ENCODE data around the gene HEMGN. TPM values are rescaled to one million over a fixed set of nuclear protein-coding genes. Genes with fewer than 3 reads are reported as not detected.

Gene HEMGN
- total RNA-seq, 1 experiment from 2014 or later: 0.11 TPM

- peaks cover 58% of the 10 kb centered on the region for H3K27me3 Mint-ChIP-seq (ENCODE audit: low read depth)
Measured at GRCh38 chr9:97964901-97965300, 26.9 kb upstream of the HEMGN start.

GRCh38 chr9:97963232-97963631, 25.3 kb upstream of the HEMGN start:
- no peak for TF ChIP-seq SMAD4 (CRISPR knock-in tag; IDR thresholded peaks at IDR 0.05)
- ChIA-PET POLR2A (no interaction called here), CTCF (interaction anchor here (0.6 to 1.0 kb wide), 4 partner anchors 20 to 73 kb away, joined by 3 to 4 read pairs (median 3); partner anchors contain the start of gene ANP32B)
- no peaks in the 10 kb centered on the region for H3K36me3 Mint-ChIP-seq
- no peaks in the 10 kb centered on the region for H3K4me1 Mint-ChIP-seq
- no peak for DNase-seq (ENCODE audit: low spot score)
- peaks cover 57% of the 10 kb centered on the region for H3K27me3 Mint-ChIP-seq (ENCODE audit: low read depth)
- H3K4me3 Mint-ChIP-seq: no peak overlapping the region
- H3K9me3 Mint-ChIP-seq: no peaks in the 10 kb centered on the region
- H3K27ac Mint-ChIP-seq: no peak overlapping the region
- no peak for ATAC-seq

More at GRCh38 chr9:97964901-97965300, 26.9 kb upstream of the HEMGN start:
- CTCF ChIA-PET: interaction anchor here (1.4 kb wide), 1 partner anchor 19 kb away, joined by 4 read pairs; the partner anchor contains the start of gene ANP32B
- TF ChIP-seq ZNF232 (CRISPR knock-in tag; IDR thresholded peaks at IDR 0.05): no peak
- no peak for TF ChIP-seq AR (CRISPR knock-in tag; IDR thresholded peaks at IDR 0.05)
- ATAC-seq (no peak), DNase-seq (ENCODE audit: low spot score) (no peak)
- no peak overlapping the region for H3K27ac Mint-ChIP-seq
- no peaks in the 10 kb centered on the region for H3K36me3 Mint-ChIP-seq
- no peak overlapping the region for H3K4me3 Mint-ChIP-seq
- POLR2A ChIA-PET: no interaction called here
- H3K9me3 Mint-ChIP-seq: no peaks in the 10 kb centered on the region
- no peaks in the 10 kb centered on the region for H3K4me1 Mint-ChIP-seq

DNA sequence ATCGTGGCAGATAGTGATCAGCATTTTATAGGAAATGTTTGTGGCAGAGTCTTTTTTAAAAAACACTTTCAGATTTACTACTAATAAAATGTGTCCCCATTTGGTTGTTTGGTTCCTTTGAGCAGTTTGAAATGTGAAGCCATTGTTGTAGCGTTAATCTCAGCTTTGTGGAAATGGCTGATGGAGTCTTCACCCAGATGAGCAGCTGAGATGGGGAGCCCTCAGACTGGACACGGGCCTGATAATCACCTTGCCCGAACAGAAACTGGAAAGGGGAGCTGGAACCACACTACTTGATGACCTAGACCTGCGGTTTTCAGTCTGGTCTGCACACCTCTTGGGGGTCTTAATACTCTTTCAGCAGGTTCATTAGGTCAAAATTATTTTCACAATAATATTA, 24.6 kb upstream of the HEMGN start:
- H3K27me3 Mint-ChIP-seq (ENCODE audit: low read depth): peaks cover 51% of the 10 kb centered on the region
- TF ChIP-seq PRRX2 (CRISPR knock-in tag; IDR thresholded peaks at IDR 0.05) (no peak), NFE2L1 (CRISPR knock-in tag; IDR thresholded peaks at IDR 0.05) (no peak), NR1H2 (CRISPR knock-in tag; IDR thresholded peaks at IDR 0.05) (no peak), ZNF232 (CRISPR knock-in tag; IDR thresholded peaks at IDR 0.05) (no peak), ZBTB21 (CRISPR knock-in tag; IDR thresholded peaks at IDR 0.05; ENCODE audit: borderline replicate concordance) (no peak), ETV6 (CRISPR knock-in tag; IDR thresholded peaks at IDR 0.05) (no peak), ZSCAN18 (CRISPR knock-in tag; IDR thresholded peaks at IDR 0.05) (no peak)
- TF ChIP-seq, protein P1, sequence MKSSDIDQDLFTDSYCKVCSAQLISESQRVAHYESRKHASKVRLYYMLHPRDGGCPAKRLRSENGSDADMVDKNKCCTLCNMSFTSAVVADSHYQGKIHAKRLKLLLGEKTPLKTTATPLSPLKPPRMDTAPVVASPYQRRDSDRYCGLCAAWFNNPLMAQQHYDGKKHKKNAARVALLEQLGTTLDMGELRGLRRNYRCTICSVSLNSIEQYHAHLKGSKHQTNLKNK (CRISPR knock-in tag; IDR thresholded peaks at IDR 0.05): no peak
- TF ChIP-seq, protein P2, sequence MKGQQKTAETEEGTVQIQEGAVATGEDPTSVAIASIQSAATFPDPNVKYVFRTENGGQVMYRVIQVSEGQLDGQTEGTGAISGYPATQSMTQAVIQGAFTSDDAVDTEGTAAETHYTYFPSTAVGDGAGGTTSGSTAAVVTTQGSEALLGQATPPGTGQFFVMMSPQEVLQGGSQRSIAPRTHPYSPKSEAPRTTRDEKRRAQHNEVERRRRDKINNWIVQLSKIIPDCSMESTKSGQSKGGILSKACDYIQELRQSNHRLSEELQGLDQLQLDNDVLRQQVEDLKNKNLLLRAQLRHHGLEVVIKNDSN (CRISPR knock-in tag; IDR thresholded peaks at IDR 0.05): no peak
- H3K36me3 Mint-ChIP-seq: no peaks in the 10 kb centered on the region
- ChIA-PET POLR2A (no interaction called here), CTCF (interaction anchor here (0.8 to 1.0 kb wide), 3 partner anchors 20 to 72 kb away, joined by 3 to 4 read pairs (median 4); partner anchors contain the start of gene ANP32B)
- no peaks in the 10 kb centered on the region for H3K9me3 Mint-ChIP-seq
- H3K4me3 Mint-ChIP-seq: no peak overlapping the region
- H3K4me1 Mint-ChIP-seq: no peaks in the 10 kb centered on the region
- H3K27ac Mint-ChIP-seq: no peak overlapping the region
- ATAC-seq (no peak), DNase-seq (ENCODE audit: low spot score) (no peak)

GRCh38 chr9:97962136-97962535, 24.2 kb upstream of the HEMGN start:
- ChIA-PET CTCF (interaction anchor here (1.0 kb wide), 2 partner anchors 21 to 73 kb away, joined by 4 read pairs; partner anchors contain the start of gene ANP32B), POLR2A (no interaction called here)
- peaks cover 48% of the 10 kb centered on the region for H3K27me3 Mint-ChIP-seq (ENCODE audit: low read depth)
- no peaks in the 10 kb centered on the region for H3K9me3 Mint-ChIP-seq
- TF ChIP-seq, protein P2 (CRISPR knock-in tag; IDR thresholded peaks at IDR 0.05): no peak
- TF ChIP-seq E2F1 (CRISPR knock-in tag; IDR thresholded peaks at IDR 0.05): no peak
- TF ChIP-seq ATF2 (CRISPR knock-in tag; IDR thresholded peaks at IDR 0.05; ENCODE audit: borderline replicate concordance, low read depth): no peak
- no peak for TF ChIP-seq TEAD4 (CRISPR knock-in tag; IDR thresholded peaks at IDR 0.05)
- no peak for TF ChIP-seq CTCF (IDR thresholded peaks at IDR 0.05)
- no peaks in the 10 kb centered on the region for H3K4me1 Mint-ChIP-seq
- H3K36me3 Mint-ChIP-seq: no peaks in the 10 kb centered on the region
- ATAC-seq: no peak
- DNase-seq (ENCODE audit: low spot score): no peak
- no peak overlapping the region for H3K4me3 Mint-ChIP-seq
- no peak overlapping the region for H3K27ac Mint-ChIP-seq
